ENCODE results near the gene IGSF3. TPM values are rescaled to one million over a fixed set of nuclear protein-coding genes. Genes with fewer than 3 reads are reported as not detected.

IGSF3 gene
- total and polyA plus RNA-seq, 10 of the 15 experiments (the other 5 are each of a cell fraction or from before 2014, with no cell fraction given): 1.4 to 18.0 (median 9.6) TPM

DNA sequence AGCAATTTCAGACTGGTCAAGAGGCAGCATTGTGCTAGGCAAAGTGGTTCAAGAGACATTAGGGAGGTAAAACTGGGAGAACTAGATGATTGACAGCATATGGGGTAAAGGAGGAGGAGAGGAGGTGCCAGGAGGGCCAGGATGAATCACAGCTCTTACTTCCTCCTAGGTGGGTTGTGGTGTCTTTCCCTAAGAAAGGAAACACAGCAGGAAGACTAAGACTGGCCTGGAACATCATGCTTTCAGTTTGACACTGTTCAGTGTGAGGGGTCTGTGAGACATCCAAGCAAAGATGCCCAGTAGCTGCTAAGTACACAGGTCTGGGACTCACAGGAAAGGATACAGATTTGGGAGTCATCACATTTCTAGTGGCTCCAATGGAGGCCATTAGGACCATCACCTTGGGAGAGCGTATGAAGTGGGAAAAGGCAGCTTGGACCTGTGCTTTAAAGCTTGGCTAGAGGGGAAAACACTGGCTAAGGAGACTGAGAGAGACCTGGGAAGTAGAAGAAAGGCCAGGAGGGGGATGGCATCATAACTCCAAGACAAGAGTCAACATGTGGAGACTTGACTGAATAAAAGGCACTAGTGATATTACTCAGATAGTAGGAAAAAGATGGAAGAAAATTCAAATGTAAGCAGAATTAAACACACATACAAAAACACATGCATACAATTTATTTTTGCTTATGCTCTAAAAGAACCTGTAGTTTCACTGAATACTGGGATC lies 114.0 kb downstream of the IGSF3 start:
- H3K4me1 ChIP-seq (ENCODE audit: control insufficient read depth, insufficient read depth, low read length): peaks cover 75% of the 10 kb centered on the region
- peak overlapping the region; percentile 78 for H3K27ac ChIP-seq (ENCODE audit: control insufficient read depth, insufficient read depth)
- in situ Hi-C loops (cut with MboI) (loop anchor here (25.0 kb wide), 1 partner anchor 1109 kb away; no protein-coding TSS in a partner anchor), intact Hi-C loops (cut with micrococcal nuclease; ENCODE audit: unreplicated experiment) (no loop called here)
- 94% methylated on average over 1 of the region's 1 CpG for WGBS (ENCODE audit: insufficient coverage, insufficient replicate concordance, low lambda C conversion rate, missing lambda C conversion rate)
- H3K9me3 ChIP-seq (replicated peaks; ENCODE audit: control insufficient read depth, insufficient read depth, low read length): no peaks in the 10 kb centered on the region
- FAIRE-seq (no peak), ATAC-seq (no peak), DNase-seq (ENCODE audit: low read depth, low spot score) (no peak)
- ChIA-PET CTCF (interaction anchor here (1.0 to 1.3 kb wide), 3 partner anchors 18 to 509 kb away, joined by 3 read pairs; no protein-coding TSS in a partner anchor), POLR2A (interaction anchor here (0.9 to 4.1 kb wide), 3 partner anchors 12 to 39 kb away, joined by 3 to 33 read pairs (median 12); no protein-coding TSS in a partner anchor), RAD21 (ENCODE audit: unreplicated experiment) (interaction anchor here (0.8 to 2.0 kb wide), 6 partner anchors 9 to 55 kb away, joined by 3 to 8 read pairs (median 3); no protein-coding TSS in a partner anchor), SMC1A (ENCODE audit: uncharacterized antibody, unreplicated experiment) (interaction anchor here (1.0 to 3.9 kb wide), 5 partner anchors 11 to 54 kb away, joined by 3 to 31 read pairs (median 12); no protein-coding TSS in a partner anchor)
- H3K4me3 ChIP-seq: peak overlapping the region; percentile 55; the same call in 1 of the 2 replicates
- H4K20me1 ChIP-seq (ENCODE audit: control insufficient read depth, insufficient read depth): no peaks in the 10 kb centered on the region
- H3K9ac ChIP-seq (ENCODE audit: control insufficient read depth, insufficient read depth, low read length): peak overlapping the region; percentile 46
- H3K4me2 ChIP-seq (ENCODE audit: control insufficient read depth, insufficient read depth): peak overlapping the region; percentile 58
- no TSS peak for BruUV-seq (replicated peaks)
- H2AFZ ChIP-seq (ENCODE audit: control insufficient read depth, low read depth, low read length): no peak overlapping the region
- H3K27me3 ChIP-seq (replicated peaks in 1 of 2; ENCODE audit: control insufficient read depth in 2 of 2, insufficient read depth in 2 of 2, low read length in 1 of 2): no peaks in the 10 kb centered on the region
- H3K36me3 ChIP-seq (ENCODE audit: control insufficient read depth in 2 of 2, insufficient read depth in 2 of 2, low read length in 1 of 2): peaks cover 0 to 11% of the 10 kb centered on the region in 2 experiments; a peak in 1 of 4 replicates
- H3K79me2 ChIP-seq (ENCODE audit: control insufficient read depth, insufficient read depth, low read length): peaks cover 98% of the 10 kb centered on the region
- peak; percentile 44; the same call in 1 of the 2 replicates for TF ChIP-seq RUNX3 (IDR thresholded peaks at IDR 0.05; ENCODE audit: low read length)
- peak; percentile 90 for TF ChIP-seq PKNOX1 (IDR thresholded peaks at IDR 0.05)
- no peak for TF ChIP-seq CHD1 (IDR thresholded peaks at IDR 0.05; ENCODE audit: low read depth, low read length)
- peak; percentile 55 for TF ChIP-seq RELB (IDR thresholded peaks at IDR 0.05; ENCODE audit: low read depth)
- peak; percentile 78 to 85 for TF ChIP-seq IKZF2 (IDR thresholded peaks at IDR 0.05)
- TF ChIP-seq, protein P1, sequence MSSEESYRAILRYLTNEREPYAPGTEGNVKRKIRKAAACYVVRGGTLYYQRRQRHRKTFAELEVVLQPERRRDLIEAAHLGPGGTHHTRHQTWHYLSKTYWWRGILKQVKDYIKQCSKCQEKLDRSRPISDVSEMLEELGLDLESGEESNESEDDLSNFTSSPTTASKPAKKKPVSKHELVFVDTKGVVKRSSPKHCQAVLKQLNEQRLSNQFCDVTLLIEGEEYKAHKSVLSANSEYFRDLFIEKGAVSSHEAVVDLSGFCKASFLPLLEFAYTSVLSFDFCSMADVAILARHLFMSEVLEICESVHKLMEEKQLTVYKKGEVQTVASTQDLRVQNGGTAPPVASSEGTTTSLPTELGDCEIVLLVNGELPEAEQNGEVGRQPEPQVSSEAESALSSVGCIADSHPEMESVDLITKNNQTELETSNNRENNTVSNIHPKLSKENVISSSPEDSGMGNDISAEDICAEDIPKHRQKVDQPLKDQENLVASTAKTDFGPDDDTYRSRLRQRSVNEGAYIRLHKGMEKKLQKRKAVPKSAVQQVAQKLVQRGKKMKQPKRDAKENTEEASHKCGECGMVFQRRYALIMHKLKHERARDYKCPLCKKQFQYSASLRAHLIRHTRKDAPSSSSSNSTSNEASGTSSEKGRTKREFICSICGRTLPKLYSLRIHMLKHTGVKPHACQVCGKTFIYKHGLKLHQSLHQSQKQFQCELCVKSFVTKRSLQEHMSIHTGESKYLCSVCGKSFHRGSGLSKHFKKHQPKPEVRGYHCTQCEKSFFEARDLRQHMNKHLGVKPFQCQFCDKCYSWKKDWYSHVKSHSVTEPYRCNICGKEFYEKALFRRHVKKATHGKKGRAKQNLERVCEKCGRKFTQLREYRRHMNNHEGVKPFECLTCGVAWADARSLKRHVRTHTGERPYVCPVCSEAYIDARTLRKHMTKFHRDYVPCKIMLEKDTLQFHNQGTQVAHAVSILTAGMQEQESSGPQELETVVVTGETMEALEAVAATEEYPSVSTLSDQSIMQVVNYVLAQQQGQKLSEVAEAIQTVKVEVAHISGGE (CRISPR knock-in tag; IDR thresholded peaks at IDR 0.05): no peak
- TF ChIP-seq SUZ12 (IDR thresholded peaks at IDR 0.05; ENCODE audit: unreplicated experiment): no peak
- peak; percentile 87 for TF ChIP-seq IKZF1 (conservative IDR thresholded peaks at IDR 0.05)
- TF ChIP-seq PBX3 (IDR thresholded peaks at IDR 0.05; ENCODE audit: insufficient replicate concordance, low read depth, low read length): peak; percentile 49
- peak in 1 of 2 experiments; percentile 54; a peak in 1 of 4 replicates for TF ChIP-seq ETV6 (conservative IDR thresholded peaks at IDR 0.05 in 1 of 2, IDR thresholded peaks at IDR 0.05 in 1 of 2; ENCODE audit: borderline replicate concordance in 1 of 2, low read depth in 1 of 2)
- TF ChIP-seq WRNIP1 (IDR thresholded peaks at IDR 0.05; ENCODE audit: borderline replicate concordance, low read depth, low read length): 0 out of 2 replicates have a peak, but pooled peaks have one; percentile 84
- TF ChIP-seq NFIC (IDR thresholded peaks at IDR 0.05; ENCODE audit: low read depth, low read length): 0 out of 2 replicates have a peak, but pooled peaks have one; percentile 6
- no peak for TF ChIP-seq CBX5 (IDR thresholded peaks at IDR 0.05; ENCODE audit: low read depth)
- peak; percentile 82; the same call in 1 of the 2 replicates for TF ChIP-seq HDGF (IDR thresholded peaks at IDR 0.05)
- TF ChIP-seq DPF2 (IDR thresholded peaks at IDR 0.05): 0 out of 2 replicates have a peak, but pooled peaks have one; percentile 49
